Fibroblast of pulmonary artery (primary cell): ENCODE measurements around the gene CD2.
A peak's percentile ranks its signal among the peaks of the same experiment; 100 is the strongest.

Experiments used
- DNase-seq: peaks from one replicate; pipeline ENCODE4 v3.0.0-alpha.2; 2010; ENCODE audit warnings: low read depth
- H3K4me3 ChIP-seq: replicated peaks from 2 replicates; pipeline ENCODE4 v1.5.1; 2011; ENCODE audit warnings: low read depth, mild to moderate bottlenecking, control low read depth, low read length, moderate library complexity
- TF ChIP-seq, protein P1 (sequence below): IDR thresholded peaks from 2 replicates; pipeline ENCODE4 v1.5.1; 2011; ENCODE audit warnings: mild to moderate bottlenecking, control low read depth, low read length, inconsistent platforms; ENCODE audit errors: missing control alignments

CD2 gene

GRCh38 chr1:116760996-116761665 is 6.9 kb downstream of the CD2 start:
- H3K4me3 ChIP-seq = no peak overlapping the region
- no peak for DNase-seq
- TF ChIP-seq, protein P1, sequence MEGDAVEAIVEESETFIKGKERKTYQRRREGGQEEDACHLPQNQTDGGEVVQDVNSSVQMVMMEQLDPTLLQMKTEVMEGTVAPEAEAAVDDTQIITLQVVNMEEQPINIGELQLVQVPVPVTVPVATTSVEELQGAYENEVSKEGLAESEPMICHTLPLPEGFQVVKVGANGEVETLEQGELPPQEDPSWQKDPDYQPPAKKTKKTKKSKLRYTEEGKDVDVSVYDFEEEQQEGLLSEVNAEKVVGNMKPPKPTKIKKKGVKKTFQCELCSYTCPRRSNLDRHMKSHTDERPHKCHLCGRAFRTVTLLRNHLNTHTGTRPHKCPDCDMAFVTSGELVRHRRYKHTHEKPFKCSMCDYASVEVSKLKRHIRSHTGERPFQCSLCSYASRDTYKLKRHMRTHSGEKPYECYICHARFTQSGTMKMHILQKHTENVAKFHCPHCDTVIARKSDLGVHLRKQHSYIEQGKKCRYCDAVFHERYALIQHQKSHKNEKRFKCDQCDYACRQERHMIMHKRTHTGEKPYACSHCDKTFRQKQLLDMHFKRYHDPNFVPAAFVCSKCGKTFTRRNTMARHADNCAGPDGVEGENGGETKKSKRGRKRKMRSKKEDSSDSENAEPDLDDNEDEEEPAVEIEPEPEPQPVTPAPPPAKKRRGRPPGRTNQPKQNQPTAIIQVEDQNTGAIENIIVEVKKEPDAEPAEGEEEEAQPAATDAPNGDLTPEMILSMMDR = no peak

- DNase-seq = no peak
- no peak overlapping the region for H3K4me3 ChIP-seq
- TF ChIP-seq, protein P1 = no peak
These were observed 8.1 kb downstream of the CD2 start for GRCh38 chr1:116762281-116762680.

GRCh38 chr1:116762781-116763115 is 8.5 kb downstream of the CD2 start:
- TF ChIP-seq, protein P1 = no peak
- H3K4me3 ChIP-seq = no peak overlapping the region
- no peak for DNase-seq

DNA sequence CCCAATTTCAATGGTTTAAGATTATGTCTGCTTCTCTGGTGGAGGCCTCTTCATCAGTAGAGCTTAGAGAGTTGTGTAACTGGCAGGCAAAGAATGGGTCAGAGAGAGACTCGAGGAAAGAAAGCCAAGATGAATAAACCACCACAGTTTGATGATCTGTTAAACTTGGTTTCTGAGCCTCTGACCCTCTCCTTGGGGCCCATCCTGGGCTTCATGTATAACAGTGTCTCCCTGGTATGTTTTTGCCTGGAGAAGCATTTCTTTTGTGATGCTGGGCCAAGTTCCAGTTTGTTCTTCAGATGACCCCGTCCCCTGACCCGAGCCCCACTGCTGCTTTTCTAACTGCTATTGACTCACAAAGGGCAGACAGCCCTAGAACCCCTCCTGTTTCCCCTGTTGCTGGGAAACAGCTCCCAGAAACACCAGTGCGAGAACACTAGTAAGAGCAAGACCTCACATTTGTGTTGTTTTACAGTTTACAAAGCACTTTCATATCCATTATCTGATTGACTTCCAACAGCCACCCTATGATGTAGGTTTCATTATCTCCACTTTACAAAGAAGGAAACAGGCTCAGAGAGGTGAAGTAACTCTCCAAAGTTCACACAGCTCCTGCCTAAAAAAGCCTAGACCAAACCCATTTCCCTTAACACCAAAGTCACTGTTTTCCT is 9.0 kb downstream of the CD2 start:
- H3K4me3 ChIP-seq = no peak overlapping the region
- peak; percentile 39 for DNase-seq
- TF ChIP-seq, protein P1 = no peak

DNA sequence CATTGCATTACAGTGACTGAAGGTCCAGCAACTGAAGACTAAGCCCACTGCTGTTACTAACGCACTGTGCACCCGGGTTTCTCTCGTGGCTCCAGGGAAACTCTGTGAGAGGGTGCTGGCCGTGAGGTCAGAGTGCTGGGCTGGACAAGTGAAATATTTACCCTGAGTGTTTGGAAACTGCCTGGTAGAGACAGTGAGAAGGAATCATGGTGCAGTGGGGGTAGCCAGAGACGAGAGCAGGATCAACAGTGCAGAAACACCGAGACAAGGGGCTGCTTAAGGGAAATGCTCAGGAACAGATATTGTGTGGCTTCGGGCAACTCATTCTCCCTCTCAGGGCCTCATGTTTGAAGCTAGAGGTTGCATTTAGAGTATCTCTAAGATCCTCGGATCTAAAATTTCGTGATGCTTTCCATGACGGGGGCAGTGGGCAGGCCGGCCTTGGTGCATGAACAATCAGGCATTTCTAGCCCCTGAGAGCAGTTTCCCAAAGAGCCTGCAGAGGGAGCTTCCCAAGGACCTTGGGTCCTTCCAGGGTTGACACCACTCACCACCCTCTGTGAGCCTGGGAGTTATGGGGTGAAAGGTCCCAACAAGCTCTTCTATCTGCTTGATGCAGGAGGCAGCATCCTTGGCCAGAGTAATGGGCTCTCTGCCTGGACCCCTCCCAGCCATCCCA is 9.7 kb downstream of the CD2 start:
- DNase-seq = peak; percentile 22
- TF ChIP-seq, protein P1 = peak; percentile 52
- no peak overlapping the region for H3K4me3 ChIP-seq

GRCh38 chr1:116764466-116764898 is 10.3 kb downstream of the CD2 start:
- no peak overlapping the region for H3K4me3 ChIP-seq
- TF ChIP-seq, protein P1 = no peak

More at GRCh38 chr1:116764466-116764898, 10.3 kb downstream of the CD2 start:
- no peak for DNase-seq
